ENCODE data around the gene ASXL2. TPM values are rescaled to one million over a fixed set of nuclear protein-coding genes. Genes with fewer than 3 reads are reported as not detected.

ASXL2 gene
- total and polyA plus RNA-seq, 2 of the 13 experiments (the other 11 are each of a cell fraction or from before 2014, with no cell fraction given), result 12.1 to 19.2 TPM

GRCh38 chr2:25714740-25715139 is 163.5 kb downstream of the ASXL2 start (continued):
- TF ChIP-seq KDM1A (CRISPR knock-in tag; IDR thresholded peaks at IDR 0.05) (no peak), AKNA (CRISPR knock-in tag; IDR thresholded peaks at IDR 0.05; ENCODE audit: borderline replicate concordance) (no peak), ZBTB37 (CRISPR knock-in tag; IDR thresholded peaks at IDR 0.05) (no peak), ZNF230 (CRISPR knock-in tag; IDR thresholded peaks at IDR 0.05) (no peak)

- DNase-seq (ENCODE audit: low spot score) (no peak), ATAC-seq (no peak), FAIRE-seq (no peak)
- POLR2A ChIA-PET, result no interaction called here
- no peak overlapping the region for H3K27ac ChIP-seq (ENCODE audit: extremely low read length, insufficient read depth, low read length)
- no peak overlapping the region for H3K9ac ChIP-seq (ENCODE audit: insufficient read depth, low read depth, low read length)
- H3K4me3 ChIP-seq (replicated peaks in 1 of 3; ENCODE audit: insufficient read depth in 1 of 3, low read depth in 2 of 3, low read length in 3 of 3), result no peak overlapping the region
- CTCF ChIA-PET (ENCODE audit: low intra/inter-chr PET ratio, low total read pairs), result no interaction called here
- in situ Hi-C loops (cut with HindIII; ENCODE audit: extremely low pct_ligation_motif_present, low pct_unique_long_range_greater_than_20kb) (no loop called here), intact Hi-C loops (cut with micrococcal nuclease; ENCODE audit: unreplicated experiment) (no loop called here)
- H3K9me3 ChIP-seq (ENCODE audit: low read length), result no peaks in the 10 kb centered on the region
- H3K79me2 ChIP-seq (ENCODE audit: insufficient read depth, low read length), result no peaks in the 10 kb centered on the region
- TF ChIP-seq TP53 (CRISPR knock-in tag; conservative IDR thresholded peaks at IDR 0.05) (no peak), ZNF235 (CRISPR knock-in tag; IDR thresholded peaks at IDR 0.05; ENCODE audit: borderline replicate concordance) (no peak), GPN1 (CRISPR knock-in tag; IDR thresholded peaks at IDR 0.05; ENCODE audit: borderline replicate concordance) (no peak), GABPA (IDR thresholded peaks at IDR 0.05; ENCODE audit: low read depth, low read length) (no peak), GABPA (CRISPR knock-in tag; IDR thresholded peaks at IDR 0.05; ENCODE audit: low read depth) (peak; percentile 19; the same call in 1 of the 2 replicates)
- no peak overlapping the region for H2AFZ ChIP-seq (ENCODE audit: low read length)
- H3K27me3 ChIP-seq (ENCODE audit: control insufficient read depth in 1 of 2, insufficient read depth in 2 of 2, low read length in 2 of 2), result no peaks in the 10 kb centered on the region; a peak in 1 of 5 replicates
- no peaks in the 10 kb centered on the region for H3K36me3 ChIP-seq (replicated peaks in 1 of 2; ENCODE audit: control insufficient read depth in 1 of 2, insufficient read depth in 2 of 2, low read length in 2 of 2)
- WGBS (ENCODE audit: low lambda C conversion rate), result 57% methylated on average over 5 of the region's 5 CpGs
- no TSS peak for BruUV-seq (replicated peaks)
- H4K20me1 ChIP-seq (ENCODE audit: insufficient read depth, low read length), result no peaks in the 10 kb centered on the region
- H3K4me1 ChIP-seq (ENCODE audit: insufficient read depth, low read length), result peaks cover 64% of the 10 kb centered on the region
- no peak overlapping the region for H3K4me2 ChIP-seq (ENCODE audit: low read depth, low read length)
Observed at GRCh38 chr2:25712455-25712854, 165.8 kb downstream of the ASXL2 start.
